Endothelial cell of umbilical vein (primary cell): ENCODE data around the gene RPP30.

Experiments used
- CTCF ChIP-seq, 2 donors: IDR thresholded peaks; 1 replicate in 1 of 2; 2 replicates in 1 of 2; pipeline ENCODE4 v1.5.1; 2011; ENCODE audit warnings: low read length in 2 of 2, mild to moderate bottlenecking in 2 of 2, moderate library complexity in 2 of 2, control low read depth in 1 of 2, inconsistent platforms in 1 of 2, low read depth in 1 of 2; ENCODE audit not compliant: insufficient read depth in 1 of 2; ENCODE audit errors: extremely low read depth in 1 of 2
- EZH2 ChIP-seq: IDR thresholded peaks from 2 replicates; pipeline ENCODE4 v1.6.1; 2012; ENCODE audit warnings: borderline replicate concordance, low read depth, mild to moderate bottlenecking, moderate library complexity, low read length, inconsistent platforms; ENCODE audit not compliant: severe bottlenecking
- POLR2AphosphoS5 ChIP-seq: IDR thresholded peaks from 2 replicates; pipeline ENCODE4 v1.6.1; 2012; ENCODE audit warnings: low read depth, mild to moderate bottlenecking, control low read depth, low read length, moderate library complexity; ENCODE audit not compliant: insufficient read depth

GRCh38 chr10:90858461-90858968, 13.3 kb upstream of the RPP30 start:
- TF ChIP-seq CTCF (IDR thresholded peaks at IDR 0.05; ENCODE audit: extremely low read depth in 1 of 2, insufficient read depth in 1 of 2, low read depth in 1 of 2, low read length in 2 of 2) (no peak), EZH2 (no peak), POLR2AphosphoS5 (no peak)
